Measurements from ENCODE around the gene SETBP1. TPM values are rescaled to one million over a fixed set of nuclear protein-coding genes. Genes with fewer than 3 reads are reported as not detected.

Gene SETBP1
- total and polyA plus RNA-seq, 2 of the 4 experiments (the other 2 are of a cell fraction): 0.19 to 0.36 TPM

GRCh38 chr18:44974174-44974573 lies 293.5 kb downstream of the SETBP1 start:
- no peak overlapping the region for H2AK5ac ChIP-seq (ENCODE audit: low read depth, low read length)
- no peak overlapping the region for H3K4me2 ChIP-seq (ENCODE audit: low read depth, low read length)
- WGBS, 2 experiments (ENCODE audit: extremely low coverage in 2 of 2, insufficient read length in 1 of 2): no CpG with 5 or more reads among the region's 2 CpGs
- H2BK5ac ChIP-seq (ENCODE audit: low read depth, low read length, poor library complexity, severe bottlenecking): no peak overlapping the region
- H3K4ac ChIP-seq (ENCODE audit: low read depth, low read length): no peak overlapping the region
- no peak overlapping the region for H3K14ac ChIP-seq (replicated peaks; ENCODE audit: low read depth, low read length)
- H2BK120ac ChIP-seq (ENCODE audit: low read depth, low read length): no peak overlapping the region
- H2BK15ac ChIP-seq (ENCODE audit: low read depth, low read length): no peak overlapping the region
- no peak overlapping the region for H4K91ac ChIP-seq (ENCODE audit: insufficient read depth, low read depth, low read length)
- dilution Hi-C loops (cut with HindIII; ENCODE audit: low sequenced_read_pairs, unreplicated experiment): no loop called here
- H3K27ac ChIP-seq (ENCODE audit: insufficient read depth, low read length): no peak overlapping the region
- ChIA-PET CTCF (no interaction called here), POLR2A (ENCODE audit: unreplicated experiment) (no interaction called here)
- H3K27me3 ChIP-seq (ENCODE audit: control insufficient read depth, insufficient read depth, low read length): no peaks in the 10 kb centered on the region
- H3K9me3 ChIP-seq (ENCODE audit: control insufficient read depth, insufficient read depth, low read length): no peaks in the 10 kb centered on the region
- H3K56ac ChIP-seq (ENCODE audit: extremely low read depth, insufficient read depth, low read length): no peak overlapping the region
- H3K9ac ChIP-seq (ENCODE audit: low read depth, low read length): no peak overlapping the region
- no peak overlapping the region for H3K18ac ChIP-seq (ENCODE audit: low read depth, low read length)
- H2BK20ac ChIP-seq (ENCODE audit: low read depth, low read length): no peak overlapping the region
- no peak for TF ChIP-seq USF2 (IDR thresholded peaks at IDR 0.05; ENCODE audit: low read depth, low read length)
- no peak for TF ChIP-seq MXI1 (IDR thresholded peaks at IDR 0.05; ENCODE audit: borderline replicate concordance, low read depth, low read length)
- TF ChIP-seq POLR2A (IDR thresholded peaks at IDR 0.05; ENCODE audit: low read depth, low read length): no peak
- TF ChIP-seq CHD1 (IDR thresholded peaks at IDR 0.05; ENCODE audit: low read depth, low read length): no peak
- no peak for TF ChIP-seq BHLHE40 (IDR thresholded peaks at IDR 0.05; ENCODE audit: low read depth, low read length)
- no peak for TF ChIP-seq RCOR1 (IDR thresholded peaks at IDR 0.05; ENCODE audit: insufficient replicate concordance, low read length)
- TF ChIP-seq CTCF (conservative IDR thresholded peaks at IDR 0.05; ENCODE audit: low read depth, low read length): no peak
- no peak for TF ChIP-seq MAFK (IDR thresholded peaks at IDR 0.05; ENCODE audit: low read depth, low read length)
- no peak for TF ChIP-seq ELK1 (IDR thresholded peaks at IDR 0.05; ENCODE audit: borderline replicate concordance, low read depth, low read length)
- TF ChIP-seq CEBPB (IDR thresholded peaks at IDR 0.05; ENCODE audit: low read depth, low read length): no peak
- H2AK9ac ChIP-seq (replicated peaks; ENCODE audit: low read depth, low read length, poor library complexity): no peak overlapping the region
- intact Hi-C loops (cut with micrococcal nuclease): no loop called here
- no peaks in the 10 kb centered on the region for H4K20me1 ChIP-seq (ENCODE audit: insufficient read depth, low read length)
- H3K9me1 ChIP-seq (ENCODE audit: insufficient read depth, low read length): no peaks in the 10 kb centered on the region
- H4K8ac ChIP-seq (ENCODE audit: low read depth in 2 of 2, low read length in 2 of 2): no peak overlapping the region
- in situ Hi-C loops (cut with MboI; ENCODE audit: low sequenced_read_pairs): no loop called here
- H2AFZ ChIP-seq (replicated peaks; ENCODE audit: low read length, poor library complexity): no peak overlapping the region
- H3K4me3 ChIP-seq (ENCODE audit: insufficient read depth, low read depth, low read length): no peak overlapping the region
- no peaks in the 10 kb centered on the region for H3K4me1 ChIP-seq (ENCODE audit: control insufficient read depth, insufficient read depth, low read length)
- DNase-seq: no peak
- no peaks in the 10 kb centered on the region for H3K36me3 ChIP-seq (ENCODE audit: control insufficient read depth, insufficient read depth, low read length)
- ATAC-seq (ENCODE audit: low read depth): no peak
- H3K23ac ChIP-seq (ENCODE audit: low read depth, low read length): no peak overlapping the region
- BruUV-seq (replicated peaks): no TSS peak
- H3K79me1 ChIP-seq (ENCODE audit: low read depth in 1 of 2, low read length in 2 of 2): no peaks in the 10 kb centered on the region
- no peak overlapping the region for H4K5ac ChIP-seq (ENCODE audit: low read depth, low read length)

Measured in IMR-90 (cell line).